ENCODE data around the gene NECAP2. TPM values are rescaled to one million over a fixed set of nuclear protein-coding genes. Genes with fewer than 3 reads are reported as not detected.

Gene NECAP2
- 100 to 1,000 TPM in 1 of 4 donors, 10 to 100 TPM in 3; 71.4 to 100 (median 80.6) TPM for total RNA-seq

- H3K27ac ChIP-seq = peak within 1 kb of the TSS; percentile 89
- peak; percentile 58 to 94 for TF ChIP-seq CTCF (IDR thresholded peaks at IDR 0.05)
- TF ChIP-seq POLR2AphosphoS5 (IDR thresholded peaks at IDR 0.05) = peak in 2 of 3 donors; percentile 40 to 45
- TF ChIP-seq POLR2A (IDR thresholded peaks at IDR 0.05) = peak in 1 of 2 donors; percentile 47
- no peak for TF ChIP-seq EP300 (IDR thresholded peaks at IDR 0.05)
- peak within 1 kb of the TSS; percentile 88 for H3K4me3 ChIP-seq
- peaks cover 22% of the 10 kb centered on the region for H3K36me3 ChIP-seq
- 0% methylated on average over 30 of the region's 68 CpGs for WGBS
- DNase-seq (ENCODE audit: low spot score in 2 of 2) = peak; percentile 95
- H3K9me3 ChIP-seq = no peaks in the 10 kb centered on the region
- H3K27me3 ChIP-seq = no peaks in the 10 kb centered on the region
- peaks cover 43% of the 10 kb centered on the region for H3K4me1 ChIP-seq
These were observed at the start of gene NECAP2 for GRCh38 chr1:16440470-16441281. NECAP2 (plus strand) TSS chr1:16440724; CDS start chr1:16440762, 38 bp downstream.

- TF ChIP-seq POLR2A (IDR thresholded peaks at IDR 0.05) = no peak
- Histone ChIP-seq H3K4me1 (peaks cover 60% of the 10 kb centered on the region), H3K4me3 (no peak overlapping the region), H3K27me3 (no peaks in the 10 kb centered on the region), H3K36me3 (peaks cover 32% of the 10 kb centered on the region), H3K27ac (no peak overlapping the region), H3K9me3 (no peaks in the 10 kb centered on the region)
- WGBS = 79% methylated on average over 2 of the region's 3 CpGs
- no peak for DNase-seq (ENCODE audit: low spot score in 2 of 2)
These were observed 49.1 kb upstream of the NECAP2 start for GRCh38 chr1:16391411-16391810.

GRCh38 chr1:16392740-16393569 is 47.6 kb upstream of the NECAP2 start:
- Histone ChIP-seq H3K36me3 (peaks cover 39% of the 10 kb centered on the region), H3K9me3 (no peaks in the 10 kb centered on the region), H3K27me3 (no peaks in the 10 kb centered on the region), H3K4me1 (peaks cover 53% of the 10 kb centered on the region), H3K4me3 (no peak overlapping the region), H3K27ac (no peak overlapping the region)
- TF ChIP-seq CTCF (IDR thresholded peaks at IDR 0.05) = no peak
- no peak for TF ChIP-seq POLR2A (IDR thresholded peaks at IDR 0.05)
- TF ChIP-seq EP300 (IDR thresholded peaks at IDR 0.05) = no peak
- TF ChIP-seq POLR2AphosphoS5 (IDR thresholded peaks at IDR 0.05) = no peak
- 87% methylated on average over 10 of the region's 21 CpGs for WGBS
- no peak for DNase-seq (ENCODE audit: low spot score in 2 of 2)

- Histone ChIP-seq H3K9me3 (no peaks in the 10 kb centered on the region), H3K36me3 (peaks cover 48% of the 10 kb centered on the region), H3K27ac (no peak overlapping the region), H3K4me1 (peaks cover 50% of the 10 kb centered on the region), H3K4me3 (no peak overlapping the region), H3K27me3 (no peaks in the 10 kb centered on the region)
- TF ChIP-seq CTCF (IDR thresholded peaks at IDR 0.05) = no peak
- no peak for TF ChIP-seq EP300 (IDR thresholded peaks at IDR 0.05)
- no peak for TF ChIP-seq POLR2AphosphoS5 (IDR thresholded peaks at IDR 0.05)
- TF ChIP-seq POLR2A (IDR thresholded peaks at IDR 0.05) = no peak
- WGBS = 77% methylated on average over 10 of the region's 10 CpGs
- DNase-seq (ENCODE audit: low spot score in 2 of 2) = no peak
These were observed 46.7 kb upstream of the NECAP2 start for GRCh38 chr1:16393570-16394521.

- no peak for TF ChIP-seq EP300 (IDR thresholded peaks at IDR 0.05)
- TF ChIP-seq CTCF (IDR thresholded peaks at IDR 0.05) = no peak
- TF ChIP-seq POLR2AphosphoS5 (IDR thresholded peaks at IDR 0.05) = no peak
- no peak for TF ChIP-seq POLR2A (IDR thresholded peaks at IDR 0.05)
- DNase-seq (ENCODE audit: low spot score in 2 of 2) = no peak
- H3K27me3 ChIP-seq = no peaks in the 10 kb centered on the region
- peaks cover 55% of the 10 kb centered on the region for H3K36me3 ChIP-seq
- peaks cover 50% of the 10 kb centered on the region for H3K4me1 ChIP-seq
- WGBS = 89% methylated on average over 13 of the region's 13 CpGs
- H3K9me3 ChIP-seq = no peaks in the 10 kb centered on the region
- H3K4me3 ChIP-seq = no peak overlapping the region
- no peak overlapping the region for H3K27ac ChIP-seq
These were observed 45.5 kb upstream of the NECAP2 start for GRCh38 chr1:16394977-16395376.

Data from suprapubic skin (tissue), 4 donors.